HG03469 (cell line): Measurements from ENCODE around the gene GZMB.
"Not testable (repeated sequence)": the region's sequence is repeated elsewhere in the genome, so short reads cannot be mapped to it uniquely, and the experiment has no call there.

Source experiments
- ATAC-seq: cut with Tn5 transposase; IDR thresholded peaks from one replicate; pipeline ENCODE4 v1.9.1; 2021; ENCODE audit warnings: mild to moderate bottlenecking, moderate library complexity, moderate number of reproducible peaks; ENCODE audit not compliant: unreplicated experiment

The GZMB gene

GRCh38 chr14:24631749-24632335, 2.1 kb downstream of the GZMB start:
- ATAC-seq, result no peak

GRCh38 chr14:24630872-24631477, 3.0 kb downstream of the GZMB start:
- ATAC-seq, result no peak

GRCh38 chr14:24630087-24630871, 3.7 kb downstream of the GZMB start:
- no peak for ATAC-seq

- ATAC-seq, result no peak
Observed at GRCh38 chr14:24629521-24629920, 4.5 kb downstream of the GZMB start.

- no peak for ATAC-seq
Observed at GRCh38 chr14:24613747-24614146, 20.2 kb downstream of the GZMB start.

- no peak for ATAC-seq
Observed at GRCh38 chr14:24613241-24613640, 20.7 kb downstream of the GZMB start.

- no peak for ATAC-seq
Observed at GRCh38 chr14:24612196-24612595, 21.8 kb downstream of the GZMB start.

- no peak for ATAC-seq
Observed at GRCh38 chr14:24609655-24610344, 24.2 kb downstream of the GZMB start, which contains the start of gene GZMH. Gene GZMH (minus strand): TSS chr14:24609685. CDS start chr14:24609613, 72 bp downstream.

GRCh38 chr14:24607635-24608514, 26.1 kb downstream of the GZMB start:
- ATAC-seq, result no peak

GRCh38 chr14:24607081-24607480, 26.9 kb downstream of the GZMB start:
- no peak for ATAC-seq

GRCh38 chr14:24606297-24606696, 27.7 kb downstream of the GZMB start:
- no peak for ATAC-seq

- peak; percentile 79 for ATAC-seq
Observed at GRCh38 chr14:24605435-24606190, 28.4 kb downstream of the GZMB start.

GRCh38 chr14:24597403-24597802, 36.6 kb downstream of the GZMB start:
- ATAC-seq, result no peak

- no peak for ATAC-seq
Observed at GRCh38 chr14:24595073-24595808, 38.7 kb downstream of the GZMB start.

- ATAC-seq, result not testable (repeated sequence)
Observed at GRCh38 chr14:24591004-24591403, 43.0 kb downstream of the GZMB start.

- ATAC-seq, result not testable (repeated sequence)
Observed at GRCh38 chr14:24584402-24584801, 49.6 kb downstream of the GZMB start.
